Measurements from ENCODE around the gene PLB1.
"Not testable (repeated sequence)": the region's sequence is repeated elsewhere in the genome, so short reads cannot be mapped to it uniquely, and the experiment has no call there.

PLB1 gene

GRCh38 chr2:28645553-28645952 is 149.7 kb downstream of the PLB1 start:
- DNase-seq (ENCODE audit: low spot score): no peak

- DNase-seq (ENCODE audit: low spot score): no peak
Measured at GRCh38 chr2:28647682-28648081, 151.8 kb downstream of the PLB1 start.

- DNase-seq (ENCODE audit: low spot score): no peak
Measured at GRCh38 chr2:28648147-28648546, 152.3 kb downstream of the PLB1 start.

- no peak for DNase-seq (ENCODE audit: low spot score)
Measured at GRCh38 chr2:28648671-28649395, 153.0 kb downstream of the PLB1 start.

GRCh38 chr2:28649481-28650265 is 153.8 kb downstream of the PLB1 start:
- no peak for DNase-seq (ENCODE audit: low spot score)

GRCh38 chr2:28650266-28650584 is 154.4 kb downstream of the PLB1 start:
- no peak for DNase-seq (ENCODE audit: low spot score)

GRCh38 chr2:28652217-28652616 is 156.4 kb downstream of the PLB1 start:
- DNase-seq (ENCODE audit: low spot score): no peak

GRCh38 chr2:28653892-28654662 is 158.2 kb downstream of the PLB1 start:
- no peak for DNase-seq (ENCODE audit: low spot score)

- no peak for DNase-seq (ENCODE audit: low spot score)
Measured at GRCh38 chr2:28654663-28655320, 158.9 kb downstream of the PLB1 start.

- no peak for DNase-seq (ENCODE audit: low spot score)
Measured at GRCh38 chr2:28656937-28657615, 161.2 kb downstream of the PLB1 start.

- no peak for DNase-seq (ENCODE audit: low spot score)
Measured at GRCh38 chr2:28658369-28658768, 162.5 kb downstream of the PLB1 start.

- DNase-seq (ENCODE audit: low spot score): no peak
Measured at GRCh38 chr2:28659127-28659526, 163.3 kb downstream of the PLB1 start.

- no peak for DNase-seq (ENCODE audit: low spot score)
Measured at GRCh38 chr2:28661589-28662001, 165.7 kb downstream of the PLB1 start.

GRCh38 chr2:28662044-28662443 is 166.2 kb downstream of the PLB1 start:
- no peak for DNase-seq (ENCODE audit: low spot score)

GRCh38 chr2:28662468-28663181 is 166.8 kb downstream of the PLB1 start:
- no peak for DNase-seq (ENCODE audit: low spot score)

- no peak for DNase-seq (ENCODE audit: low spot score)
Measured at GRCh38 chr2:28663359-28663758, 167.5 kb downstream of the PLB1 start.

- no peak for DNase-seq (ENCODE audit: low spot score)
Measured at GRCh38 chr2:28664120-28664842, 168.4 kb downstream of the PLB1 start.

GRCh38 chr2:28665041-28665704 is 169.3 kb downstream of the PLB1 start:
- DNase-seq (ENCODE audit: low spot score): no peak

GRCh38 chr2:28665811-28666377 is 170.0 kb downstream of the PLB1 start:
- not testable (repeated sequence) for DNase-seq (ENCODE audit: low spot score)
